Natural killer cell (primary cell): ENCODE measurements around the gene ZKSCAN1. TPM values are rescaled to one million over a fixed set of nuclear protein-coding genes. Genes with fewer than 3 reads are reported as not detected.

Experiments
- ATAC-seq, 3 donors: fragments of 150-1000 bp in 2 of 3; fragments of 200-7000 bp in 1 of 3; cut with Tn5 transposase; 1 replicate in 1 of 3; 2 replicates in 2 of 3; pipeline ENCODE4 v1.10.0; 2021; ENCODE audit warnings: mild to moderate bottlenecking in 2 of 3, moderate library complexity in 2 of 3
- DNase-seq, 2 donors: peaks; one replicate each; pipeline versions ENCODE4 v3.0.0 to v3.0.0-alpha.2; 2013 to 2021; ENCODE audit warnings: mixed read lengths in 1 of 2
- H3K27ac ChIP-seq: one replicate; pipeline ENCODE4 v1.5.1; 2013; ENCODE audit warnings: mild to moderate bottlenecking, low read length
- H3K27me3 ChIP-seq: one replicate; pipeline ENCODE4 v1.6.1; 2013; ENCODE audit warnings: low read length; ENCODE audit not compliant: control insufficient read depth, insufficient read depth
- H3K36me3 ChIP-seq: one replicate; pipeline ENCODE4 v1.6.1; 2013; ENCODE audit warnings: low read length; ENCODE audit not compliant: control insufficient read depth, insufficient read depth
- H3K4me1 ChIP-seq: one replicate; pipeline ENCODE4 v1.6.1; 2013; ENCODE audit warnings: low read length; ENCODE audit not compliant: control insufficient read depth, insufficient read depth
- H3K4me3 ChIP-seq: one replicate; pipeline ENCODE4 v1.5.1; 2013; ENCODE audit warnings: low read length
- H3K9me3 ChIP-seq: one replicate; pipeline ENCODE4 v1.6.1; 2013; ENCODE audit warnings: low read length; ENCODE audit not compliant: control insufficient read depth, insufficient read depth
- H3K27ac Mint-ChIP-seq, 2 donors: one replicate each; pipeline ENCODE4 v1.8.0; 2022; ENCODE audit warnings: mild to moderate bottlenecking in 2 of 2, mixed read lengths in 2 of 2, moderate library complexity in 1 of 2
- H3K27me3 Mint-ChIP-seq, 2 donors: one replicate each; pipeline ENCODE4 v1.8.0; 2022; ENCODE audit warnings: low read depth in 2 of 2, mixed read lengths in 2 of 2
- H3K36me3 Mint-ChIP-seq: one replicate; pipeline ENCODE4 v1.8.0; 2022; ENCODE audit warnings: mixed read lengths
- H3K4me1 Mint-ChIP-seq, 2 donors: one replicate each; pipeline ENCODE4 v1.8.0; 2022; ENCODE audit warnings: mixed read lengths in 2 of 2
- H3K4me3 Mint-ChIP-seq: one replicate; pipeline ENCODE4 v1.8.0; 2022; ENCODE audit warnings: mild to moderate bottlenecking, moderate library complexity, mixed read lengths
- H3K9me3 Mint-ChIP-seq, 2 donors: one replicate each; pipeline ENCODE4 v1.8.0; 2022; ENCODE audit warnings: mixed read lengths in 2 of 2
- CTCF ChIP-seq: fragments of 200-600 bp; IDR thresholded peaks from one replicate; pipeline ENCODE4 v1.8.0; 2022; ENCODE audit warnings: antibody characterized with exemption
- WGBS: methylation state at CpG from one replicate; pipeline ENCODE4 v1.1.7; 2013; ENCODE audit warnings: missing lambda C conversion rate; ENCODE audit not compliant: insufficient coverage; 5-methylcytosine and 5-hydroxymethylcytosine counted together
- intact Hi-C: fragments of 100-400 bp; cut with micrococcal nuclease; formaldehyde crosslinking; loops from one replicate; pipeline ENCODE4 v1.14.2; 2022
- total RNA-seq, 4 donors: library from RNA; stranded (reverse); fragments of 120-200 nt in 1 of 4; gene quantifications; one replicate each; pipeline versions ENCODE4 v1.2.3 to v1.2.4, GENCODE V29; 2013 to 2022

ZKSCAN1 gene
- total RNA-seq, 3 donors from 2014 or later (not counting 1 experiment from before 2014, with no cell fraction given) = 57.6 to 62.5 (median 60.8) TPM

GRCh38 chr7:99974681-99975080 is 40.7 kb upstream of the ZKSCAN1 start:
- H3K4me1 ChIP-seq = no peaks in the 10 kb centered on the region
- WGBS = no CpG with 5 or more reads among the region's 1 CpG
- H3K9me3 ChIP-seq = no peaks in the 10 kb centered on the region
- no peaks in the 10 kb centered on the region for H3K27me3 ChIP-seq
- Mint-ChIP-seq H3K36me3 (no peaks in the 10 kb centered on the region), H3K9me3 (no peaks in the 10 kb centered on the region), H3K4me3 (no peak overlapping the region), H3K27me3 (peaks cover 36 to 37% of the 10 kb centered on the region in 2 donors), H3K4me1 (peaks cover 0 to 2% of the 10 kb centered on the region in 2 donors), H3K27ac (no peak overlapping the region)
- DNase-seq (no peak), ATAC-seq (no peak)
- intact Hi-C loops = no loop called here
- TF ChIP-seq CTCF = no peak
- no peaks in the 10 kb centered on the region for H3K36me3 ChIP-seq
- H3K4me3 ChIP-seq = no peak overlapping the region
- H3K27ac ChIP-seq = no peak overlapping the region

GRCh38 chr7:99975782-99976521 is 39.4 kb upstream of the ZKSCAN1 start, which contains the start of gene AZGP1:
Gene AZGP1, minus strand, starts transcription at chr7:99976031. Its CDS starts 11 bp downstream, at chr7:99976020.
- Histone ChIP-seq H3K36me3 (no peaks in the 10 kb centered on the region), H3K4me1 (peaks cover 3% of the 10 kb centered on the region), H3K4me3 (no peak within 1 kb of the TSS), H3K27me3 (no peaks in the 10 kb centered on the region), H3K27ac (no peak within 1 kb of the TSS), H3K9me3 (no peaks in the 10 kb centered on the region)
- Mint-ChIP-seq H3K27me3 (peaks cover 26 to 40% of the 10 kb centered on the region in 2 donors), H3K9me3 (no peaks in the 10 kb centered on the region), H3K4me3 (no peak within 1 kb of the TSS), H3K4me1 (peaks cover 0 to 6% of the 10 kb centered on the region in 2 donors), H3K27ac (peak within 1 kb of the TSS in 1 of 2 donors; percentile 62), H3K36me3 (no peaks in the 10 kb centered on the region)
- DNase-seq = no peak
- TF ChIP-seq CTCF = no peak
- no peak for ATAC-seq
- intact Hi-C loops = no loop called here
- WGBS = 79% methylated on average over 5 of the region's 5 CpGs

- no peak overlapping the region for H3K27ac Mint-ChIP-seq
- no peaks in the 10 kb centered on the region for H3K9me3 Mint-ChIP-seq
- Histone ChIP-seq H3K4me1 (peaks cover 3% of the 10 kb centered on the region), H3K27ac (no peak overlapping the region), H3K36me3 (no peaks in the 10 kb centered on the region), H3K9me3 (no peaks in the 10 kb centered on the region), H3K27me3 (no peaks in the 10 kb centered on the region), H3K4me3 (no peak overlapping the region)
- no peaks in the 10 kb centered on the region for H3K36me3 Mint-ChIP-seq
- intact Hi-C loops = no loop called here
- peaks cover 25 to 38% of the 10 kb centered on the region in 2 donors for H3K27me3 Mint-ChIP-seq
- DNase-seq (no peak), ATAC-seq (no peak)
- no peak overlapping the region for H3K4me3 Mint-ChIP-seq
- WGBS = 85% methylated on average over 13 of the region's 13 CpGs
- no peak for TF ChIP-seq CTCF
- H3K4me1 Mint-ChIP-seq = peaks cover 0 to 6% of the 10 kb centered on the region in 2 donors
Measured at GRCh38 chr7:99976626-99977025, 38.8 kb upstream of the ZKSCAN1 start.
